GM18508 (cell line): ENCODE data around the gene RNF180.

Experiments used
- ATAC-seq: cut with Tn5 transposase; IDR thresholded peaks from one replicate; pipeline ENCODE4 v1.9.1; 2021; ENCODE audit warnings: moderate number of reproducible peaks; ENCODE audit not compliant: insufficient read depth, unreplicated experiment

RNF180 gene, protein sequence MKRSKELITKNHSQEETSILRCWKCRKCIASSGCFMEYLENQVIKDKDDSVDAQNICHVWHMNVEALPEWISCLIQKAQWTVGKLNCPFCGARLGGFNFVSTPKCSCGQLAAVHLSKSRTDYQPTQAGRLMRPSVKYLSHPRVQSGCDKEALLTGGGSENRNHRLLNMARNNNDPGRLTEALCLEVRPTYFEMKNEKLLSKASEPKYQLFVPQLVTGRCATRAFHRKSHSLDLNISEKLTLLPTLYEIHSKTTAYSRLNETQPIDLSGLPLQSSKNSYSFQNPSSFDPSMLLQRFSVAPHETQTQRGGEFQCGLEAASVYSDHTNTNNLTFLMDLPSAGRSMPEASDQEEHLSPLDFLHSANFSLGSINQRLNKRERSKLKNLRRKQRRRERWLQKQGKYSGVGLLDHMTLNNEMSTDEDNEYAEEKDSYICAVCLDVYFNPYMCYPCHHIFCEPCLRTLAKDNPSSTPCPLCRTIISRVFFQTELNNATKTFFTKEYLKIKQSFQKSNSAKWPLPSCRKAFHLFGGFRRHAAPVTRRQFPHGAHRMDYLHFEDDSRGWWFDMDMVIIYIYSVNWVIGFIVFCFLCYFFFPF

GRCh38 chr5:64165500-64166200, at the start of gene RNF180:
TSS of gene RNF180 (plus strand) at chr5:64165843. CDS start at chr5:64200808, 34,965 bp downstream.
- ATAC-seq = no peak

DNA sequence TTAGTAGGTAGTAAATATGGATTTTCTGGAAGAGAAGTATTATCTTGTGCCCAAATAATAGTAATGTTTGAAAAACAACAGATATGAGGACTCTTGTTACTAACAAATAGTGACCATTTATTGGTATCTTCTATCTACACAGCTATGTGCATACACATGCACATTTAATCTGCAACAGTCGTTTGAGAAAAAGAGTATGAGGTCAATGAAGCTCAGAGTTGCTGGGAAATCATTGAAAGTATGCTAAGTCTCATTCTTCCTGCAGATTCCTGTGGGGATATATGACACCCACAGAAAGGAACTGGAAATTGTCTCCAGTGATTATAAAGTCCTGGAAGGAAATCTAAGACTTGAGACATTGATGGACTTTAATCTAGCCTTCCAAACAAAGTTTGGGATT, 40.1 kb upstream of the RNF180 start:
- no peak for ATAC-seq

- ATAC-seq = no peak
These were observed 39.4 kb upstream of the RNF180 start for GRCh38 chr5:64126202-64126741.

DNA sequence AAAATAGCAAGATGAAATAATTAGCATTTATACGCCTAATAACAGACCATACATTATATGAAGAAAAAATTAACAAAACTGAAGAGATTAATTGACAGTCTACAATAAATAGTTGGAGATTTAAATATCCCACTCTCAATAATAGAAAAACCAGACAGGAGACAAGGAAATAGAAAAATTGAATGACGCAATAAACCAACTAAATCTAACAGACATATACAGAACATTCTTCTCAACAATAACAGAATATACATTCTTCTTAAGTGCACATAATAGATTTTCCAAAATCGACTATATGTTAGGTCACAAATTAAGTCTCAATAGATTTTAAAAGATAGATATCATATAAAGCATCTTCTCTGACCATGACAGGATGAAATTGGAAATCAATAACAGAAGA, 25.6 kb upstream of the RNF180 start:
- no peak for ATAC-seq

- no peak for ATAC-seq
These were observed 21.0 kb upstream of the RNF180 start for GRCh38 chr5:64144425-64145215.

DNA sequence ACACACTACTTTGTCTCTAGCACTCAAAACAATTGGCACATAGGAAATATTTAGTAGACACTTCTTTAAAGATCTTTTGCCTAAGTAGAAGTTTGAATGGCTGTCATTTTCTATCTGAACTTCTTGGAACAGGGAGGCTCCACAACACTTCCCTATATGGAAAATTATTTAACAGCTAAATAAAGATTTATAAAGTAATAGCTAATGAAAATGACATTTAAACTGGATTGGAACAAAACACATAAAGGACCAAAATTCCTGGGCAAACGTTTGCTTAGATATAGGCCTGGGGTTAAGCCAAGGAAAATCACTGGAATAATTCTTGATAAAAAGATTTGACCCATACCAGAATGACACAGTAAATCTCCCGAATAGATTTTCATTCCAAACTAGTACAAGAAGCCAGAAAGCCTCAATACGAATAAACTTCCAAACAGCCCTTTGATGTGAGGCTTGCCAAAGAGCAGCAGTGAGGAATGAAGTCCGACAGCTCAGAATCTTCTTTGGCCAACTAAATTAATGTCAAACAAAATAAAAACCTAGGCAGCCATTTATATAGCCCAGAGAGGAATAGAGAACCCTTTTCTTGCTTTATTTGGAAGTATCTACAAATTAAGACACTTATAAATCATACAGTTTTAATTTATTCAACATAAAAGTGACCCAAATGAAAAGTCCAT, 20.3 kb upstream of the RNF180 start:
- no peak for ATAC-seq

DNA sequence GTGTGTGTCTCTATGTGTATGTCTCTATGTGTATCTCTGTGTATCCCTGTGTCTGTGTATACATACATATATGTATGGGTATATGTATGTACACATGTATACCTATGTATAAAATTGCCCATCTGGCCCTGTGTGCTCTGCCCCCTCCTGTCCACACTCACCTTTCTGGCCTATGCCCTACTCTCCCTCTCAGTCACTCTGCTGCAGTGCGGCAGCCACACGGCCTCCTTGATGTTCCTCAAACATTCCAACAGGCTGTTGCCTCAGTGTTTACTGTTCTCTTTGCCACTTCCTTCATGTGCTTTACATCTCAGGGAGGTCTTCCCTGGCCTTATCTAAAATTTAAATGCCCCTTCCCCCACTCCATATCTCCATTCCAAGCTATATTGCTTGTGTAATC, 18.3 kb upstream of the RNF180 start:
- ATAC-seq = no peak

- peak; percentile 46 for ATAC-seq
These were observed 17.7 kb upstream of the RNF180 start for GRCh38 chr5:64147849-64148441.

GRCh38 chr5:64149268-64149667, 16.4 kb upstream of the RNF180 start:
- no peak for ATAC-seq

GRCh38 chr5:64149857-64150521, 15.7 kb upstream of the RNF180 start:
- no peak for ATAC-seq

DNA sequence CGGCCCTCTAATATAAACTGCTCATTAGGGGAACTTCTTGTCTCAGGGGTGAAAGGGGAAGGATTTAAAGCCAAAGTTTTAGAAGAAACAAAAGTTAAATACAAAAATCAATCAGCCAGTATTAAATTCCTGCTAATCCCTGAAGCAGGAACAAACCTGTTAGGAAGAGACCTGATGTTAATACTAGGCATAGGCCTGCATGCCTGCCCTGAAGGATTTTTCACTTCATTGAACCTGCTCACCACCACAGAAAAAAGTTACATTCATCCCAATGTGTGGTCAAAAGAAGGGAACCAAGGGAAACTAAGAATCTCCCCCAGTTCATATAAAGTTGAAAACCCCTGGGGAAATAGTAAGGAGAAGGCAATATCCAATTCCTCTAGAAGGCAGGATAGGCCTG, 9.4 kb upstream of the RNF180 start:
- ATAC-seq = no peak

GRCh38 chr5:64158827-64159226, 6.8 kb upstream of the RNF180 start:
- no peak for ATAC-seq

- ATAC-seq = no peak
These were observed 5.4 kb upstream of the RNF180 start for GRCh38 chr5:64160201-64160600.

DNA sequence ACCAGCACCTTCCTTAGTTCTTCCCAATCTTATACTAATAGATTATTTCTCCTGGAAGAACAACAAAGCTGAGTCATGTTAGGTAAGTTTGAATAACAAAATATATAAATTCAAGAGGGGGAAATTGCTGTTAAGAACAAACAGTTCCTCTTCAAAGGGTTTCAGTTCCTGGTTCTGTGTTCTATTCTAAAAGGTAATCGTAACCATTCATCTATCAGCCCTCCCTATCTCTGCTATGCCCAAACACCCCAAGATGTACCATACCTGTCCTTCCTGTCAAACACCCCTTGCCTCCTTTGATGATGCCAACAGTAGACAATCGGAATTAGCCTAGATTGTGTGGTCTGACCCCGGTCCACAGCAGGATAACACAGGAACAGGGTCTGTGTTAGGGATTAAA, 4.2 kb upstream of the RNF180 start:
- peak; percentile 66 for ATAC-seq

- no peak for ATAC-seq
These were observed 2.5 kb upstream of the RNF180 start for GRCh38 chr5:64163135-64163534.

DNA sequence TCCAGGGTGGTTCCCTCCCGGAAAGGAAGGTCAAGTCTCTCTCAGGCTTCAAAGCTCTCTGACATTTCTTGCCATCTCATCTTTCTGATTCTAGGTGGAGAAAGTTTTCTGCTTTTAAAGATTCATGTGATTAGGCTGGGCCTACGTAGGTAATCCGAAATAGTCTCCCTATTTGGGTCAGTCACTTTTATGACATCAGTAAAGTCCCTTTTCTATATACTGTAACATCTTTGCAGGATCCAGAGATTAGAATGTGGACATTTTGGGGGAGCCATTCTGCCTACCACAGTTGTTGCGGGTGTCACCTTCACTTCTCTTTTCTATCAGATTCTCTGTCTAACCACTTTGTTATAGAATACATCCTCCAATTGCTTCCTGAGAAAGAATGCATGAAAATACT, 1.9 kb upstream of the RNF180 start:
- ATAC-seq = no peak

GRCh38 chr5:64164166-64164565, 1.5 kb upstream of the RNF180 start:
- ATAC-seq = no peak

DNA sequence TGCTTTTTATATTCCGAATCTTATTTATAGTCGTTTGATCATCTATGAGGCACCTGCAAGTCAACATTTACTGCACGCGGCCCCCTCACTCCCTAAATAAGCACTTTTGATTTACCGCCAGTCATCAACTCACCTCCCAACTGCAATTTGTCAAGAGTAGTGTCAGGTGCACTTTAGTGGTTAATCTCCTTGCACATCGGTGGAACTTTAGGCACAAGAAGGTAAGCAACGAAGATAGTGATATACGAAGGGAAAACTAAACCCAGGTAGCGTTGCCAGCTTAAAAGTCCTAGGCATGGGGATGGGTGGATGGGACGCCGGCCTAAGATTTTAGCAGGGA, 513 bp upstream of the RNF180 start:
- no peak for ATAC-seq
